Choroid plexus epithelial cell (primary cell): ENCODE results near the gene PIGQ.
A peak's percentile ranks its signal among the peaks of the same experiment; 100 is the strongest.

ENCODE experiments used
- DNase-seq: peaks from one replicate; pipeline ENCODE4 v3.0.0-alpha.2; 2010; ENCODE audit warnings: low read depth
- H3K4me3 ChIP-seq: 2 replicates; pipeline ENCODE4 v1.5.1; 2011; ENCODE audit warnings: low read depth, mild to moderate bottlenecking, control low read depth, low read length, moderate library complexity
- TF ChIP-seq, protein P1 (sequence below): conservative IDR thresholded peaks from 2 replicates; pipeline ENCODE4 v1.5.1; 2011; ENCODE audit warnings: low read depth, mild to moderate bottlenecking, control low read depth, inconsistent platforms, low read length, moderate library complexity

PIGQ gene

GRCh38 chr16:609316-609715, 39.5 kb downstream of the PIGQ start:
- no peak overlapping the region for H3K4me3 ChIP-seq
- DNase-seq: no peak

GRCh38 chr16:609984-610383, 40.2 kb downstream of the PIGQ start:
- no peak overlapping the region for H3K4me3 ChIP-seq
- TF ChIP-seq, protein P1, sequence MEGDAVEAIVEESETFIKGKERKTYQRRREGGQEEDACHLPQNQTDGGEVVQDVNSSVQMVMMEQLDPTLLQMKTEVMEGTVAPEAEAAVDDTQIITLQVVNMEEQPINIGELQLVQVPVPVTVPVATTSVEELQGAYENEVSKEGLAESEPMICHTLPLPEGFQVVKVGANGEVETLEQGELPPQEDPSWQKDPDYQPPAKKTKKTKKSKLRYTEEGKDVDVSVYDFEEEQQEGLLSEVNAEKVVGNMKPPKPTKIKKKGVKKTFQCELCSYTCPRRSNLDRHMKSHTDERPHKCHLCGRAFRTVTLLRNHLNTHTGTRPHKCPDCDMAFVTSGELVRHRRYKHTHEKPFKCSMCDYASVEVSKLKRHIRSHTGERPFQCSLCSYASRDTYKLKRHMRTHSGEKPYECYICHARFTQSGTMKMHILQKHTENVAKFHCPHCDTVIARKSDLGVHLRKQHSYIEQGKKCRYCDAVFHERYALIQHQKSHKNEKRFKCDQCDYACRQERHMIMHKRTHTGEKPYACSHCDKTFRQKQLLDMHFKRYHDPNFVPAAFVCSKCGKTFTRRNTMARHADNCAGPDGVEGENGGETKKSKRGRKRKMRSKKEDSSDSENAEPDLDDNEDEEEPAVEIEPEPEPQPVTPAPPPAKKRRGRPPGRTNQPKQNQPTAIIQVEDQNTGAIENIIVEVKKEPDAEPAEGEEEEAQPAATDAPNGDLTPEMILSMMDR: no peak
- no peak for DNase-seq

More at GRCh38 chr16:609316-609715, 39.5 kb downstream of the PIGQ start:
- TF ChIP-seq, protein P1: no peak

- no peak overlapping the region for H3K4me3 ChIP-seq
- TF ChIP-seq, protein P1: peak; percentile 74
- peak; percentile 41 for DNase-seq
Measured at GRCh38 chr16:610513-611381, 41.0 kb downstream of the PIGQ start.

DNA sequence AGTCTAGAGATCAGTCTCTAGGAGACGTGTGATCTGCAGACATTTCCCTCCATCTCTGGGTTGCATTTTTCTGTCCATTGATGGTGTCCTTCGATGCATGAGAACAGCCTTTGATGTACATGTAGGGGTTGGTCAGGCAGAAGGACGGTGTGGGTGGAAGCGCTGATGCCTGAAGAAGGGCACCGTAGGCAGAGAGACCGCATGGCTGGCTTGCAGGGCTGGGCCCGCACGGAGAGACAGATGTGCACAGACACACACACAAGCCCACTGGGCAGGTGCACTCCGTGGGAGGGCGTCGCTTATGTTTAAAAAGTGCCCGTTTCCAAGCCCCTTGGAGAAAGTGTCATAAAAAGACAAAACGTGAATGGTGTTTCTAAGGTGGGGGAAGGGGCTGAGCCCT, 45.4 kb downstream of the PIGQ start:
- TF ChIP-seq, protein P1: no peak
- DNase-seq: no peak
- H3K4me3 ChIP-seq: no peak overlapping the region

GRCh38 chr16:616733-617586, 47.2 kb downstream of the PIGQ start:
- TF ChIP-seq, protein P1: no peak
- no peak for DNase-seq
- H3K4me3 ChIP-seq: no peak overlapping the region

GRCh38 chr16:617855-618254, 48.1 kb downstream of the PIGQ start:
- TF ChIP-seq, protein P1: no peak
- no peak for DNase-seq
- H3K4me3 ChIP-seq: no peak overlapping the region
